SK-N-MC (cell line): ENCODE results near the gene ARID4B.

Experiments used
- EZH2 ChIP-seq: fragments of 200-600 bp; sonication (generic); IDR thresholded peaks from one replicate; pipeline ENCODE4 v1.6.1; 2017; ENCODE audit warnings: antibody characterized with exemption
- POLR2AphosphoS5 ChIP-seq: IDR thresholded peaks from 2 replicates; pipeline ENCODE4 v1.6.1; 2012; ENCODE audit warnings: mild to moderate bottlenecking, low read depth, low read length, borderline replicate concordance

- TF ChIP-seq POLR2AphosphoS5 (no peak), EZH2 (no peak)
Measured at GRCh38 chr1:235254721-235255120, 73.3 kb downstream of the ARID4B start.
